ENCODE measurements around the gene GABPB2.

GRCh38 chr1:151165281-151165737, 94.7 kb downstream of the GABPB2 start:
- TF ChIP-seq CTCF (IDR thresholded peaks at IDR 0.05) (no peak), POLR2A (IDR thresholded peaks at IDR 0.05) (no peak)
